HepG2 (cell line): ENCODE measurements around the gene CYP2A7. TPM values are rescaled to one million over a fixed set of nuclear protein-coding genes. Genes with fewer than 3 reads are reported as not detected.

Experiments used
- ATAC-seq: fragments of 200-7000 bp; cut with Tn5 transposase; 3 replicates; pipeline ENCODE4 v1.9.1; 2020; ENCODE audit warnings: mild to moderate bottlenecking, moderate library complexity
- BruUV-seq: library from RNA; stranded (reverse); fragments of 400-500 nt; replicated peaks from 2 replicates; lab custom pipeline; 2021; lab: Mats Ljungman, UMichigan
- CTCF ChIA-PET: fragments of 300-600 bp; formaldehyde crosslinking; extraction: SDS; loops from one replicate; lab custom pipeline; 2021; ENCODE audit warnings: low total read pairs, inconsistent platforms, low intra/inter-chr PET ratio; lab: Yijun Ruan, JAX
- POLR2A ChIA-PET: fragments of 350-600 bp; sonication (Branson Sonifier 250); formaldehyde crosslinking; loops from one replicate; lab custom pipeline; 2020; ENCODE audit warnings: antibody characterized with exemption, inconsistent platforms; lab: Yijun Ruan, JAX
- DNase-seq: peaks from one replicate; pipeline ENCODE4 v3.0.0-alpha.2; 2015; ENCODE audit warnings: low spot score
- FAIRE-seq: peaks from 3 replicates; lab custom pipeline; 2011; peaks lifted over from hg19 to GRCh38; lab: Jason Lieb, UNC
- H2AFZ ChIP-seq: one replicate; pipeline ENCODE4 v1.6.1; 2011; ENCODE audit warnings: low read length, inconsistent platforms
- H3K27ac ChIP-seq: fragments of 300-600 bp; 3 replicates; pipeline ENCODE4 v1.8.0; 2011; ENCODE audit warnings: mixed run types, mild to moderate bottlenecking, mixed read lengths, low read length, inconsistent platforms; ENCODE audit not compliant: insufficient read depth; ENCODE audit errors: extremely low read length
- H3K27me3 ChIP-seq, 2 experiments: fragments of 200-600 bp in 1 of 2; 2 replicates in 1 of 2; 3 replicates in 1 of 2; pipeline versions ENCODE4 v1.6.0 to v1.8.0; 2011; ENCODE audit warnings: low read length in 2 of 2, mild to moderate bottlenecking in 2 of 2, moderate library complexity in 2 of 2, inconsistent platforms in 1 of 2; ENCODE audit not compliant: insufficient read depth in 2 of 2, control insufficient read depth in 1 of 2
- H3K36me3 ChIP-seq, 2 experiments: fragments of 200-600 bp in 1 of 2; replicated peaks in 1 of 2; 2 replicates in 1 of 2; 3 replicates in 1 of 2; pipeline versions ENCODE4 v1.5.1 to v1.8.0; 2011; ENCODE audit warnings: low read length in 2 of 2, inconsistent platforms in 1 of 2; ENCODE audit not compliant: insufficient read depth in 2 of 2, control insufficient read depth in 1 of 2
- H3K4me1 ChIP-seq: 2 replicates; pipeline ENCODE4 v1.5.1; 2012; ENCODE audit warnings: low read length, inconsistent platforms; ENCODE audit not compliant: insufficient read depth
- H3K4me2 ChIP-seq: 2 replicates; pipeline ENCODE4 v1.6.0; 2011; ENCODE audit warnings: low read depth, low read length, inconsistent platforms
- H3K4me3 ChIP-seq, 3 experiments: fragments of 200-600 bp in 1 of 3; sonication (generic), shearing (Covaris generic) in 1 of 3; replicated peaks in 1 of 3; 2 replicates each; pipeline ENCODE4 v1.5.1; 2011 to 2016; ENCODE audit warnings: low read length in 3 of 3, inconsistent platforms in 2 of 3, low read depth in 2 of 3, mild to moderate bottlenecking in 2 of 3, control low read depth in 1 of 3, mixed read lengths in 1 of 3; ENCODE audit not compliant: insufficient read depth in 1 of 3
- H3K79me2 ChIP-seq: one replicate; pipeline ENCODE4 v1.6.1; 2011; ENCODE audit warnings: low read length, inconsistent platforms; ENCODE audit not compliant: insufficient read depth
- H3K9ac ChIP-seq: 2 replicates; pipeline ENCODE4 v1.6.0; 2011; ENCODE audit warnings: mild to moderate bottlenecking, low read depth, low read length, inconsistent platforms; ENCODE audit not compliant: insufficient read depth
- H3K9me3 ChIP-seq: 2 replicates; pipeline ENCODE4 v1.5.1; 2012; ENCODE audit warnings: mild to moderate bottlenecking, low read length
- H4K20me1 ChIP-seq: 2 replicates; pipeline ENCODE4 v1.6.0; 2011; ENCODE audit warnings: inconsistent platforms, mild to moderate bottlenecking, low read length, moderate library complexity; ENCODE audit not compliant: insufficient read depth
- CBFB ChIP-seq: sonication (generic); formaldehyde crosslinking; IDR thresholded peaks from 2 replicates; pipeline ENCODE4 v1.4.0; 2020; ENCODE audit warnings: missing genetic modification reagents
- MXD4 ChIP-seq: IDR thresholded peaks from 2 replicates; pipeline ENCODE4 v1.6.1; 2016; ENCODE audit warnings: mild to moderate bottlenecking, missing biosample characterization, missing genetic modification reagents
- PRDM15 ChIP-seq: sonication (generic); formaldehyde crosslinking; IDR thresholded peaks from 2 replicates; pipeline ENCODE4 v1.4.0; 2020; ENCODE audit warnings: missing genetic modification reagents
- RAD51 ChIP-seq: fragments of 450-650 bp; IDR thresholded peaks from 2 replicates; pipeline ENCODE4 v1.6.1; 2016; ENCODE audit warnings: borderline replicate concordance
- STAG1 ChIP-seq: sonication (generic); formaldehyde crosslinking; IDR thresholded peaks from 2 replicates; pipeline ENCODE4 v1.4.0; 2020; ENCODE audit warnings: missing genetic modification reagents
- ZBTB40 ChIP-seq, 2 experiments: fragments of 450-650 bp in 1 of 2; sonication (generic) in 1 of 2; formaldehyde crosslinking in 1 of 2; IDR thresholded peaks; 2 replicates each; pipeline versions ENCODE4 v1.6.1 to v1.8.0; 2016 to 2022; ENCODE audit warnings: antibody characterized with exemption in 1 of 2, mild to moderate bottlenecking in 1 of 2, missing genetic modification reagents in 1 of 2
- ZC3H13 ChIP-seq: sonication (generic); formaldehyde crosslinking; IDR thresholded peaks from 2 replicates; pipeline ENCODE4 v1.8.1; 2023; ENCODE audit warnings: mild to moderate bottlenecking, missing genetic modification reagents, moderate library complexity
- ZNF230 ChIP-seq: sonication (generic); formaldehyde crosslinking; IDR thresholded peaks from 2 replicates; pipeline ENCODE4 v1.4.0; 2020; ENCODE audit warnings: mild to moderate bottlenecking, missing genetic modification reagents
- ZNF382 ChIP-seq: sonication (generic); formaldehyde crosslinking; IDR thresholded peaks from 2 replicates; pipeline ENCODE4 v1.5.0; 2020; ENCODE audit warnings: missing genetic modification reagents, mild to moderate bottlenecking, borderline replicate concordance
- WGBS: methylation state at CpG from one replicate; pipeline ENCODE4 v1.1.6; 2017; ENCODE audit warnings: low lambda C conversion rate; 5-methylcytosine and 5-hydroxymethylcytosine counted together
- in situ Hi-C: cut with HindIII; loops from 2 replicates; pipeline ENCODE4 v1.10.0; 2017; ENCODE audit warnings: low pct_unique_long_range_greater_than_20kb; ENCODE audit not compliant: extremely low pct_ligation_motif_present
- intact Hi-C: fragments of 100-400 bp; cut with micrococcal nuclease; formaldehyde crosslinking; loops from one replicate; pipeline ENCODE4 v1.10.0; 2022; ENCODE audit not compliant: unreplicated experiment
- polyA plus RNA-seq, 8 experiments: library from polyadenylated mRNA; depleted of rRNA in 3 of 8; stranded (reverse) in 7 of 8; unstranded in 1 of 8; fragments of >200 nt; fragmentation: Illumina TruSeq in 4 of 8; extraction: Trizol in 4 of 8; gene quantifications; 2 replicates each; pipeline versions ENCODE4 v1.2.1 to v1.2.3, GENCODE V29; 2011 to 2016; ENCODE audit warnings: low read depth in 4 of 8, missing spikeins in 1 of 8, mixed read lengths in 1 of 8; ENCODE audit not compliant: insufficient read depth in 1 of 8
- total RNA-seq, 5 experiments: library from RNA; depleted of rRNA; stranded (reverse); fragments of >200 nt; fragmentation: Illumina TruSeq; extraction: Trizol; gene quantifications; 2 replicates each; pipeline ENCODE4 v1.2.3, GENCODE V29; 2016; ENCODE audit warnings: low read depth in 1 of 5
- TF ChIP-seq, protein P1 (sequence below): sonication (generic); formaldehyde crosslinking; IDR thresholded peaks from 2 replicates; pipeline ENCODE4 v1.5.0; 2020; ENCODE audit warnings: mild to moderate bottlenecking, missing genetic modification reagents

Gene CYP2A7
- total and polyA plus RNA-seq, 2 of the 13 experiments (the other 11 are each of a cell fraction or from before 2014, with no cell fraction given), result not detected

DNA sequence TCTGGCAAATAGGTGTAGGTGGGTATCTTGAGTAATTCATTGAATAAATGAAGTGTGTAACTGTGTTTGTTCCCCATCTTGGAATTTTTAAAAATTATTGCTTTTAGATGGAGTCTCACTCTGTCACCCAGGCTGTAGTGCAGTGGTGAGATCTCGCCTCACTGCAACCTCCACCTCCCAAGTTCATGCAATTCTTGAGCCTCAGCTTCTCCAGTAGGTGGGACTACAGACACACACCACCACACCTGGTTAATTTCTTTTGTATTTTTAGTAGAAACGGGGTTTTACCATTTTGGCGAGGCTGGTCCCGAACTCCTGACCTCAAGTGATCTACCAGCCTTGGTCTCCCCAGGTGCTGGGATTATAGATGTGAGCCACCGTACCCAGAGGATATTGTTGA is 23.9 kb downstream of the CYP2A7 start:
- Histone ChIP-seq H3K36me3 (no peaks in the 10 kb centered on the region), H3K9ac (no peak overlapping the region), H3K4me3 (no peak overlapping the region), H3K27ac (no peak overlapping the region), H3K9me3 (no peaks in the 10 kb centered on the region), H3K79me2 (no peaks in the 10 kb centered on the region), H3K4me1 (no peaks in the 10 kb centered on the region), H4K20me1 (no peaks in the 10 kb centered on the region), H3K4me2 (no peak overlapping the region), H3K27me3 (no peaks in the 10 kb centered on the region), H2AFZ (no peak overlapping the region)
- WGBS, result 18% methylated on average over 4 of the region's 5 CpGs
- BruUV-seq, result no TSS peak
- ChIA-PET POLR2A (no interaction called here), CTCF (no interaction called here)
- in situ Hi-C loops (no loop called here), intact Hi-C loops (no loop called here)
- DNase-seq, result no peak
- no peak for FAIRE-seq
- no peak for ATAC-seq
- TF ChIP-seq MXD4, result no peak
- TF ChIP-seq CBFB (CRISPR knock-in tag), result no peak
- no peak for TF ChIP-seq PRDM15 (CRISPR knock-in tag)
- no peak for TF ChIP-seq ZNF382 (CRISPR knock-in tag)
- TF ChIP-seq STAG1 (CRISPR knock-in tag), result no peak
- TF ChIP-seq RAD51, result no peak
- TF ChIP-seq, protein P1, sequence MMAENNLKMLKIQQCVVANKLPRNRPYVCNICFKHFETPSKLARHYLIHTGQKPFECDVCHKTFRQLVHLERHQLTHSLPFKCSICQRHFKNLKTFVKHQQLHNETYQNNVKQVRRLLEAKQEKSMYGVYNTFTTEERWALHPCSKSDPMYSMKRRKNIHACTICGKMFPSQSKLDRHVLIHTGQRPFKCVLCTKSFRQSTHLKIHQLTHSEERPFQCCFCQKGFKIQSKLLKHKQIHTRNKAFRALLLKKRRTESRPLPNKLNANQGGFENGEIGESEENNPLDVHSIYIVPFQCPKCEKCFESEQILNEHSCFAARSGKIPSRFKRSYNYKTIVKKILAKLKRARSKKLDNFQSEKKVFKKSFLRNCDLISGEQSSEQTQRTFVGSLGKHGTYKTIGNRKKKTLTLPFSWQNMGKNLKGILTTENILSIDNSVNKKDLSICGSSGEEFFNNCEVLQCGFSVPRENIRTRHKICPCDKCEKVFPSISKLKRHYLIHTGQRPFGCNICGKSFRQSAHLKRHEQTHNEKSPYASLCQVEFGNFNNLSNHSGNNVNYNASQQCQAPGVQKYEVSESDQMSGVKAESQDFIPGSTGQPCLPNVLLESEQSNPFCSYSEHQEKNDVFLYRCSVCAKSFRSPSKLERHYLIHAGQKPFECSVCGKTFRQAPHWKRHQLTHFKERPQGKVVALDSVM, result no peak
- TF ChIP-seq ZBTB40 (IDR thresholded peaks at IDR 0.05), result no peak
- TF ChIP-seq ZBTB40 (CRISPR knock-in tag; IDR thresholded peaks at IDR 0.05), result no peak
- TF ChIP-seq ZC3H13 (CRISPR knock-in tag), result no peak
- no peak for TF ChIP-seq ZNF230 (CRISPR knock-in tag)
